ENCODE measurements around the gene MKNK1. TPM values are rescaled to one million over a fixed set of nuclear protein-coding genes. Genes with fewer than 3 reads are reported as not detected.

MKNK1 gene
- total and polyA plus RNA-seq, 7 donors = 19.3 to 52.6 (median 34.6) TPM

- peak in 1 of 2 donors; percentile 14 for DNase-seq
- intact Hi-C loops (cut with DNase I) = no loop called here
- Histone ChIP-seq H3K27me3 (ENCODE audit: insufficient read depth in 3 of 3, low read length in 2 of 3) (peaks cover 0 to 14% (median 4%) of the 10 kb centered on the region in 3 donors), H3K4me3 (no peak overlapping the region), H3K4me1 (no peaks in the 10 kb centered on the region), H3K9me3 (no peaks in the 10 kb centered on the region), H3K27ac (no peak overlapping the region), H3K36me3 (ENCODE audit: insufficient read depth in 1 of 2, low read depth in 1 of 2) (no peaks in the 10 kb centered on the region)
- TF ChIP-seq CTCF (IDR thresholded peaks at IDR 0.05) = no peak
- no peak for ATAC-seq
- WGBS, 3 donors = 70 to 81% (median 73%) methylated on average over 5 of the region's 5 CpGs
Measured at GRCh38 chr1:46524843-46525242, 79.2 kb downstream of the MKNK1 start.

GRCh38 chr1:46523496-46524353, 80.3 kb downstream of the MKNK1 start:
- no peak overlapping the region for H3K4me3 ChIP-seq
- H3K27me3 ChIP-seq (ENCODE audit: insufficient read depth in 3 of 3, low read length in 2 of 3) = peaks cover 0 to 13% (median 3%) of the 10 kb centered on the region in 3 donors
- TF ChIP-seq CTCF (IDR thresholded peaks at IDR 0.05) = no peak
- ATAC-seq (no peak), DNase-seq (peak in 1 of 2 donors; percentile 22)
- intact Hi-C loops (cut with DNase I) = no loop called here
- no peak overlapping the region for H3K27ac ChIP-seq
- no peaks in the 10 kb centered on the region for H3K9me3 ChIP-seq
- 79 to 85% (median 82%) methylated on average over 11 of the region's 11 CpGs for WGBS, 3 donors
- H3K36me3 ChIP-seq (ENCODE audit: insufficient read depth in 1 of 2, low read depth in 1 of 2) = no peaks in the 10 kb centered on the region
- H3K4me1 ChIP-seq = no peaks in the 10 kb centered on the region

- Histone ChIP-seq H3K36me3 (ENCODE audit: insufficient read depth in 1 of 2, low read depth in 1 of 2) (no peaks in the 10 kb centered on the region), H3K4me3 (no peak overlapping the region), H3K27ac (no peak overlapping the region), H3K4me1 (no peaks in the 10 kb centered on the region), H3K27me3 (ENCODE audit: insufficient read depth in 3 of 3, low read length in 2 of 3) (peaks cover 0 to 8% (median 3%) of the 10 kb centered on the region in 3 donors), H3K9me3 (no peaks in the 10 kb centered on the region)
- ATAC-seq (no peak), DNase-seq (peak in 1 of 2 donors; percentile 35)
- WGBS, 3 donors = 71 to 78% (median 76%) methylated on average over 13 of the region's 13 CpGs
- intact Hi-C loops (cut with DNase I) = no loop called here
- TF ChIP-seq CTCF (IDR thresholded peaks at IDR 0.05) = no peak
Measured at GRCh38 chr1:46522969-46523320, 81.1 kb downstream of the MKNK1 start.

- DNase-seq (peak; percentile 63 to 64), ATAC-seq (peak; percentile 44 to 69 (median 49))
- intact Hi-C loops (cut with DNase I) = no loop called here
- H3K27ac ChIP-seq = no peak overlapping the region
- no peaks in the 10 kb centered on the region for H3K9me3 ChIP-seq
- no peaks in the 10 kb centered on the region for H3K36me3 ChIP-seq (ENCODE audit: insufficient read depth in 1 of 2, low read depth in 1 of 2)
- H3K27me3 ChIP-seq (ENCODE audit: insufficient read depth in 3 of 3, low read length in 2 of 3) = peaks cover 0 to 8% (median 3%) of the 10 kb centered on the region in 3 donors
- H3K4me3 ChIP-seq = no peak overlapping the region
- TF ChIP-seq CTCF (IDR thresholded peaks at IDR 0.05) = no peak
- 38 to 48% (median 39%) methylated on average over 16 of the region's 16 CpGs for WGBS, 3 donors
- no peaks in the 10 kb centered on the region for H3K4me1 ChIP-seq
Measured at GRCh38 chr1:46522184-46522968, 81.7 kb downstream of the MKNK1 start.

All from psoas muscle (tissue), 8 donors.